ENCODE measurements around the gene FRRS1L. TPM values are rescaled to one million over a fixed set of nuclear protein-coding genes. Genes with fewer than 3 reads are reported as not detected.

The FRRS1L gene
- total RNA-seq, 1 donor from 2014 or later, result 4.4 TPM

- no peaks in the 10 kb centered on the region for H3K4me1 Mint-ChIP-seq (ENCODE audit: low read depth, unreplicated experiment)
- DNase-seq, result no peak
- no peak overlapping the region for H3K27ac Mint-ChIP-seq (ENCODE audit: unreplicated experiment)
- TF ChIP-seq CTCF (IDR thresholded peaks at IDR 0.05; ENCODE audit: partially characterized antibody, unreplicated experiment), result no peak
- no peaks in the 10 kb centered on the region for H3K27me3 Mint-ChIP-seq (ENCODE audit: unreplicated experiment)
- H3K36me3 Mint-ChIP-seq (ENCODE audit: unreplicated experiment), result peaks cover 12% of the 10 kb centered on the region
- no peak overlapping the region for H3K4me3 Mint-ChIP-seq (ENCODE audit: unreplicated experiment)
- no peaks in the 10 kb centered on the region for H3K9me3 Mint-ChIP-seq (ENCODE audit: unreplicated experiment)
Measured at GRCh38 chr9:109149089-109149488, 18.0 kb downstream of the FRRS1L start.

- Mint-ChIP-seq H3K36me3 (ENCODE audit: unreplicated experiment) (no peaks in the 10 kb centered on the region), H3K27me3 (ENCODE audit: unreplicated experiment) (no peaks in the 10 kb centered on the region), H3K9me3 (ENCODE audit: unreplicated experiment) (no peaks in the 10 kb centered on the region), H3K4me3 (ENCODE audit: unreplicated experiment) (no peak overlapping the region), H3K27ac (ENCODE audit: unreplicated experiment) (no peak overlapping the region), H3K4me1 (ENCODE audit: low read depth, unreplicated experiment) (no peaks in the 10 kb centered on the region)
- TF ChIP-seq CTCF (IDR thresholded peaks at IDR 0.05; ENCODE audit: partially characterized antibody, unreplicated experiment), result no peak
- DNase-seq, result no peak
Measured at GRCh38 chr9:109145051-109145450, 22.0 kb downstream of the FRRS1L start.

GRCh38 chr9:109143881-109144562, 23.0 kb downstream of the FRRS1L start:
- peak; percentile 42 for TF ChIP-seq CTCF (IDR thresholded peaks at IDR 0.05; ENCODE audit: partially characterized antibody, unreplicated experiment)
- no peak for DNase-seq
- Mint-ChIP-seq H3K27ac (ENCODE audit: unreplicated experiment) (no peak overlapping the region), H3K4me1 (ENCODE audit: low read depth, unreplicated experiment) (no peaks in the 10 kb centered on the region), H3K4me3 (ENCODE audit: unreplicated experiment) (no peak overlapping the region), H3K27me3 (ENCODE audit: unreplicated experiment) (no peaks in the 10 kb centered on the region), H3K9me3 (ENCODE audit: unreplicated experiment) (no peaks in the 10 kb centered on the region), H3K36me3 (ENCODE audit: unreplicated experiment) (no peaks in the 10 kb centered on the region)

- no peak for TF ChIP-seq CTCF (IDR thresholded peaks at IDR 0.05; ENCODE audit: partially characterized antibody, unreplicated experiment)
- Mint-ChIP-seq H3K27ac (ENCODE audit: unreplicated experiment) (no peak overlapping the region), H3K9me3 (ENCODE audit: unreplicated experiment) (no peaks in the 10 kb centered on the region), H3K4me3 (ENCODE audit: unreplicated experiment) (no peak overlapping the region), H3K4me1 (ENCODE audit: low read depth, unreplicated experiment) (no peaks in the 10 kb centered on the region), H3K27me3 (ENCODE audit: unreplicated experiment) (no peaks in the 10 kb centered on the region), H3K36me3 (ENCODE audit: unreplicated experiment) (no peaks in the 10 kb centered on the region)
- no peak for DNase-seq
Measured at GRCh38 chr9:109141375-109141774, 25.7 kb downstream of the FRRS1L start.

GRCh38 chr9:109139851-109140250, 27.2 kb downstream of the FRRS1L start:
- Mint-ChIP-seq H3K4me1 (ENCODE audit: low read depth, unreplicated experiment) (no peaks in the 10 kb centered on the region), H3K9me3 (ENCODE audit: unreplicated experiment) (no peaks in the 10 kb centered on the region), H3K27ac (ENCODE audit: unreplicated experiment) (no peak overlapping the region), H3K27me3 (ENCODE audit: unreplicated experiment) (no peaks in the 10 kb centered on the region), H3K36me3 (ENCODE audit: unreplicated experiment) (no peaks in the 10 kb centered on the region), H3K4me3 (ENCODE audit: unreplicated experiment) (no peak overlapping the region)
- no peak for TF ChIP-seq CTCF (IDR thresholded peaks at IDR 0.05; ENCODE audit: partially characterized antibody, unreplicated experiment)
- no peak for DNase-seq

All from glutamatergic neuron (in vitro differentiated cells).